Activated CD4-positive, alpha-beta T cell treated with anti-CD3 and anti-CD28 coated beads for 36 hours (primary cell): Measurements from ENCODE around the gene MAN1A1. TPM values are rescaled to one million over a fixed set of nuclear protein-coding genes. Genes with fewer than 3 reads are reported as not detected.

Experiments used
- ATAC-seq: fragments of 200-7000 bp; cut with Tn5 transposase; one replicate; pipeline ENCODE4 v1.10.0; 2021; ENCODE audit warnings: mild to moderate bottlenecking, moderate library complexity
- CTCF ChIA-PET: fragments of 350-600 bp; sonication (Branson Sonifier 250); formaldehyde crosslinking; loops from one replicate; lab custom pipeline; 2021; ENCODE audit warnings: antibody characterized with exemption; lab: Charles Lee
- POLR2A ChIA-PET: fragments of 350-600 bp; sonication (Branson Sonifier 250); formaldehyde crosslinking; loops from one replicate; lab custom pipeline; 2021; ENCODE audit warnings: antibody characterized with exemption, inconsistent platforms; lab: Charles Lee
- DNase-seq: peaks from one replicate; pipeline ENCODE4 v3.0.0-alpha.2; 2020
- H3K27ac Mint-ChIP-seq: one replicate; pipeline ENCODE4 v1.8.0; 2021; ENCODE audit warnings: mixed read lengths
- H3K27me3 Mint-ChIP-seq: one replicate; pipeline ENCODE4 v1.8.0; 2021; ENCODE audit warnings: mixed read lengths
- H3K36me3 Mint-ChIP-seq: one replicate; pipeline ENCODE4 v1.8.0; 2021; ENCODE audit warnings: low read depth, mixed read lengths
- H3K4me1 Mint-ChIP-seq: one replicate; pipeline ENCODE4 v1.8.0; 2021; ENCODE audit warnings: mixed read lengths
- H3K4me3 Mint-ChIP-seq: one replicate; pipeline ENCODE4 v1.8.0; 2021; ENCODE audit warnings: mild to moderate bottlenecking, moderate library complexity, mixed read lengths
- H3K9me3 Mint-ChIP-seq: one replicate; pipeline ENCODE4 v1.8.0; 2021; ENCODE audit warnings: low read depth, mixed read lengths
- intact Hi-C, 2 experiments: fragments of 100-400 bp; cut with DNase I in 1 of 2; cut with micrococcal nuclease in 1 of 2; formaldehyde crosslinking; loops; one replicate each; pipeline versions ENCODE4 v1.14.2 to v1.15.1; 2022 to 2024; cut with DNase I, micrococcal nuclease
- total RNA-seq, 2 experiments: library from RNA; stranded (reverse); gene quantifications; one replicate each; pipeline ENCODE4 v1.2.3, GENCODE V29; 2021

Gene MAN1A1
- total RNA-seq, 2 experiments from 2014 or later = 15.3 to 18.4 TPM

DNA sequence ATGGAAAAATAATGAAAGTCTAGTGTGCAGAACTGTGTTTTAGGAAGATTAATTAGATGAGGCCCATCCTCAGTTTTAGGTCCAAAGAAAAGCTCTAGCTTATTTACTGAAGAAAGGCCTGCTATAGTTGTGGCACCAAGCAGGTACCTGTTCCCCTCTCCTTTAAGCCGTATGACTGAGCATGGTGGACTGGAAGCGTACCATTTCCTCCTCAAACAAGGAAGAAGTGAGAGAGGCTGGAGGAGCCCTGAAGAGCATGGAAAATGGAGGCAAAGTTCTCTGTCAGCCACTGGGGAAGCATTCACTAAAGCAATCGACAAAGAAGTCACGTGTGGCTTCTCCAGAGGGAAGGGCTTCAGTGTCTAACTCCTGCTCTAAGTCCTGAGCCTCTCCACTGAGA is 100.2 kb downstream of the MAN1A1 start:
- Mint-ChIP-seq H3K4me3 (no peak overlapping the region), H3K27me3 (no peaks in the 10 kb centered on the region), H3K27ac (no peak overlapping the region), H3K9me3 (no peaks in the 10 kb centered on the region), H3K36me3 (peaks cover 12% of the 10 kb centered on the region), H3K4me1 (no peaks in the 10 kb centered on the region)
- intact Hi-C loops = no loop called here
- no peak for ATAC-seq
- DNase-seq = no peak
- CTCF ChIA-PET = no interaction called here
- POLR2A ChIA-PET = no interaction called here

GRCh38 chr6:119247504-119247903 is 102.1 kb downstream of the MAN1A1 start:
- Mint-ChIP-seq H3K4me1 (no peaks in the 10 kb centered on the region), H3K27me3 (no peaks in the 10 kb centered on the region), H3K36me3 (peaks cover 10% of the 10 kb centered on the region), H3K4me3 (no peak overlapping the region), H3K27ac (no peak overlapping the region), H3K9me3 (no peaks in the 10 kb centered on the region)
- ChIA-PET CTCF (interaction anchor here (1.2 kb wide), 1 partner anchor 12 kb away, joined by 4 read pairs; no protein-coding TSS in a partner anchor), POLR2A (no interaction called here)
- ATAC-seq (no peak), DNase-seq (no peak)
- intact Hi-C loops = no loop called here

- peaks cover 6% of the 10 kb centered on the region for H3K36me3 Mint-ChIP-seq
- H3K4me3 Mint-ChIP-seq = no peak overlapping the region
- H3K4me1 Mint-ChIP-seq = no peaks in the 10 kb centered on the region
- DNase-seq = no peak
- ChIA-PET POLR2A (no interaction called here), CTCF (interaction anchor here (0.8 to 1.0 kb wide), 2 partner anchors 55 to 133 kb away, joined by 3 to 4 read pairs; no protein-coding TSS in a partner anchor)
- H3K27me3 Mint-ChIP-seq = no peaks in the 10 kb centered on the region
- ATAC-seq = no peak
- intact Hi-C loops = no loop called here
- no peaks in the 10 kb centered on the region for H3K9me3 Mint-ChIP-seq
- H3K27ac Mint-ChIP-seq = no peak overlapping the region
Observed at GRCh38 chr6:119243657-119244056, 105.9 kb downstream of the MAN1A1 start.

- Mint-ChIP-seq H3K9me3 (no peaks in the 10 kb centered on the region), H3K27me3 (no peaks in the 10 kb centered on the region), H3K4me3 (no peak overlapping the region), H3K36me3 (peaks cover 6% of the 10 kb centered on the region), H3K4me1 (no peaks in the 10 kb centered on the region), H3K27ac (no peak overlapping the region)
- POLR2A ChIA-PET = no interaction called here
- intact Hi-C loops = no loop called here
- DNase-seq (no peak), ATAC-seq (no peak)
- CTCF ChIA-PET = interaction anchor here (0.8 to 1.3 kb wide), 3 partner anchors 21 to 132 kb away, joined by 3 to 4 read pairs (median 3); no protein-coding TSS in a partner anchor
Observed at GRCh38 chr6:119243037-119243436, 106.5 kb downstream of the MAN1A1 start.

GRCh38 chr6:119241540-119242309 is 107.8 kb downstream of the MAN1A1 start:
- POLR2A ChIA-PET = no interaction called here
- no peaks in the 10 kb centered on the region for H3K9me3 Mint-ChIP-seq
- H3K36me3 Mint-ChIP-seq = peaks cover 7% of the 10 kb centered on the region
- no peak for ATAC-seq
- no peaks in the 10 kb centered on the region for H3K4me1 Mint-ChIP-seq
- intact Hi-C loops = no loop called here
- no peak overlapping the region for H3K4me3 Mint-ChIP-seq
- CTCF ChIA-PET = interaction anchor here (0.5 to 1.1 kb wide), 3 partner anchors 55 to 115 kb away, joined by 3 read pairs; no protein-coding TSS in a partner anchor
- no peak for DNase-seq
- no peaks in the 10 kb centered on the region for H3K27me3 Mint-ChIP-seq
- no peak overlapping the region for H3K27ac Mint-ChIP-seq

DNA sequence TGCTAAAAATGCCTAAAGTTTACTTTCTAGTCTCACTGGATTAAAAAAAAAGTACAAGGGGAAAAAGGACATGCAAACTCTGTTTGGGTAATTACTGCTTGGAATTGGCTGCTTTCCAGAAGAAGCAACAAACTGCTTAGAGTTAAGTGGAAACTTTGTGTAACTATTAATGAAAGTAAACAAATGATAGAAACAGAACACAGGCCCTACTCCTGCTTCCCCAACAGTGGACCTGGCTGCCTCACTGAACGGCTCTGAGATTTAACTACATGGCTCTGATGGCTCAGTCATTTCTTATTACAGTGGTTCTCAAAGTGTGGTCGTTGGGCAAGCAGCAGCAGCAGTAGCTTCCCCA is 108.5 kb downstream of the MAN1A1 start:
- H3K27ac Mint-ChIP-seq = no peak overlapping the region
- ATAC-seq (no peak), DNase-seq (no peak)
- no peaks in the 10 kb centered on the region for H3K4me1 Mint-ChIP-seq
- H3K4me3 Mint-ChIP-seq = no peak overlapping the region
- CTCF ChIA-PET = interaction anchor here (0.5 to 1.1 kb wide), 2 partner anchors 56 to 115 kb away, joined by 3 read pairs; no protein-coding TSS in a partner anchor
- intact Hi-C loops = no loop called here
- peaks cover 12% of the 10 kb centered on the region for H3K36me3 Mint-ChIP-seq
- no peaks in the 10 kb centered on the region for H3K27me3 Mint-ChIP-seq
- POLR2A ChIA-PET = no interaction called here
- H3K9me3 Mint-ChIP-seq = no peaks in the 10 kb centered on the region

- Mint-ChIP-seq H3K4me3 (no peak overlapping the region), H3K27ac (no peak overlapping the region), H3K9me3 (no peaks in the 10 kb centered on the region), H3K4me1 (no peaks in the 10 kb centered on the region), H3K36me3 (peaks cover 13% of the 10 kb centered on the region), H3K27me3 (no peaks in the 10 kb centered on the region)
- POLR2A ChIA-PET = no interaction called here
- intact Hi-C loops = no loop called here
- DNase-seq (no peak), ATAC-seq (no peak)
- CTCF ChIA-PET = interaction anchor here (1.1 kb wide), 1 partner anchor 114 kb away, joined by 3 read pairs; no protein-coding TSS in a partner anchor
Observed at GRCh38 chr6:119240257-119241110, 109.1 kb downstream of the MAN1A1 start.

DNA sequence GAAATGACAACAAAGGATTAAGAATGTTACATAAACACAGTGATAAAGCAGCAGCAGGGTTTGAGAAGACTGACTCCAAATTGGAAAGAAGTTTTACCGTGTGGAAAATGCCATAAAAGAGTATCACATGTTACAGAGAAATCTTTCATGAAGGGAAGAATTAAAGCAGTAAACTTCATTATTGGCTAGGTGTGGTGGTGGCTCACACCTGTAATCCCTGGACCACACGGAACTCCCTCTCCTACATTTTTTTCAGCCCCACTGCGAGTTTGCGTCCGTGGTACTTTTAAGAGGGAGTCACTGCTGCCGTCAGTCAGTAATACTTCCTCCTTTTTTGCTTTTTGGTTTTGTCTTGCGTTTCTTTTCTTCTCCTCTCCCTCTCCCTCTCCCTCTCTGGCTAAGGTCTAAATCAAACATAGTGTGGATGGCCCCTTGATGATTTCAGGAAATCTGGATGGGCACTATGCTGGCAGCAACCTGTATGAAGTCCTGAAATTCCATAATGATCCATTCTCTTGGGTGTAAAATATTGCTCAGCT is 112.3 kb downstream of the MAN1A1 start:
- CTCF ChIA-PET = no interaction called here
- Mint-ChIP-seq H3K9me3 (no peaks in the 10 kb centered on the region), H3K4me1 (peaks cover 8% of the 10 kb centered on the region), H3K4me3 (no peak overlapping the region), H3K27me3 (no peaks in the 10 kb centered on the region), H3K36me3 (peaks cover 24% of the 10 kb centered on the region), H3K27ac (no peak overlapping the region)
- ATAC-seq (no peak), DNase-seq (no peak)
- intact Hi-C loops = no loop called here
- POLR2A ChIA-PET = no interaction called here

DNA sequence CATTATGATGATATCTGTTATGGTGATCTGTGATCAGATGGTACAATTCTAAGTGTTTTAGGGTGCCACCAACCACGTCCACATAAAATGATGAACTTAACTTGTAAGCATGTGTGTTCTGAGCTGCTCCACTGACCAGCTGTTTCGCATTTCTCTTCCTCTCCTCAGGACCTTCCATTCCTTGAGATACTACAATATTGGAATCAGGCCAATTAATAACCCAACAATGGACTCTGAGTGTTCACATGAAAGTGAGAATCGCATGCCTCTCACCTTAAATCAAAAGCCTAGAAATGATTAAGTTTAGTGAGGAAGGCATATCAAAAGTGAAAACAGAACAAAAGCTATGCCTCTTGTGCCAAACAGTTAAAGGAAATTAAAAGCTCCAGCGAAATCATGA is 114.6 kb downstream of the MAN1A1 start:
- intact Hi-C loops = no loop called here
- Mint-ChIP-seq H3K9me3 (no peaks in the 10 kb centered on the region), H3K36me3 (peaks cover 24% of the 10 kb centered on the region), H3K4me3 (no peak overlapping the region), H3K4me1 (peaks cover 8% of the 10 kb centered on the region), H3K27ac (no peak overlapping the region), H3K27me3 (no peaks in the 10 kb centered on the region)
- ChIA-PET POLR2A (no interaction called here), CTCF (interaction anchor here (0.5 kb wide), 1 partner anchor 19 kb away, joined by 4 read pairs; no protein-coding TSS in a partner anchor)
- no peak for ATAC-seq
- no peak for DNase-seq

- DNase-seq = peak; percentile 15
- POLR2A ChIA-PET = no interaction called here
- CTCF ChIA-PET = no interaction called here
Observed at GRCh38 chr6:119234457-119234856, 115.1 kb downstream of the MAN1A1 start.

GRCh38 chr6:119233312-119233984 is 116.1 kb downstream of the MAN1A1 start:
- ATAC-seq (no peak), DNase-seq (no peak)
- Mint-ChIP-seq H3K36me3 (peaks cover 24% of the 10 kb centered on the region), H3K4me1 (peaks cover 8% of the 10 kb centered on the region), H3K9me3 (no peaks in the 10 kb centered on the region), H3K4me3 (no peak overlapping the region), H3K27me3 (no peaks in the 10 kb centered on the region), H3K27ac (no peak overlapping the region)
- CTCF ChIA-PET = no interaction called here
- intact Hi-C loops = no loop called here
- POLR2A ChIA-PET = no interaction called here

More at GRCh38 chr6:119234457-119234856, 115.1 kb downstream of the MAN1A1 start:
- H3K4me3 Mint-ChIP-seq = no peak overlapping the region
- H3K27ac Mint-ChIP-seq = no peak overlapping the region
- peaks cover 8% of the 10 kb centered on the region for H3K4me1 Mint-ChIP-seq
- H3K27me3 Mint-ChIP-seq = no peaks in the 10 kb centered on the region
- intact Hi-C loops = no loop called here
- H3K9me3 Mint-ChIP-seq = no peaks in the 10 kb centered on the region
- no peak for ATAC-seq
- H3K36me3 Mint-ChIP-seq = peaks cover 24% of the 10 kb centered on the region
